Stimulated activated CD8-positive, alpha-beta memory T cell treated with anti-CD3 and anti-CD28 coated beads, Interleukin-4, amount 100 ng/mL, for 24 hours (primary cell): ENCODE data around the gene RAB15.

ENCODE experiments used
- DNase-seq: peaks from one replicate; pipeline ENCODE4 v3.0.0-alpha.2; 2020; ENCODE audit warnings: low read depth

RAB15 gene

DNA sequence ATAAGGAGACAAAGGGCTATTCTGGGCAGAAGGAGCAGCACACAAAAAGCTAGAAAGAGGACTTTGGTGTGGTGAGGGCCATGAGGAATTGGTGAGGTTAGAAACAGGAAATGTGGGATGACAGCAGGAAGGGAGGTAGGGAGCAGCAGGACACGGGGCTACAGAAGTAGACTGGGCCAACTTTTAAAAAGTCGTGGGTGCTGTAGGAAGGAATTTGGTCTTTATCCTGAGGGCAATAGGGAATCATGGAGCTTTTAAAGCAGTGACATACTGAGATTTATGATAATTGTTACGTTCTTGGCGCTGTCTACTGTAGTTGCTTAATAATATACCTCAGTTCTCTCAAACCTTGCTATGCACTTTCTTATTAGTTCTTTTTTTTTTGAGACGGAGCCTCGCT lies 66.1 kb downstream of the RAB15 start:
- no peak for DNase-seq

DNA sequence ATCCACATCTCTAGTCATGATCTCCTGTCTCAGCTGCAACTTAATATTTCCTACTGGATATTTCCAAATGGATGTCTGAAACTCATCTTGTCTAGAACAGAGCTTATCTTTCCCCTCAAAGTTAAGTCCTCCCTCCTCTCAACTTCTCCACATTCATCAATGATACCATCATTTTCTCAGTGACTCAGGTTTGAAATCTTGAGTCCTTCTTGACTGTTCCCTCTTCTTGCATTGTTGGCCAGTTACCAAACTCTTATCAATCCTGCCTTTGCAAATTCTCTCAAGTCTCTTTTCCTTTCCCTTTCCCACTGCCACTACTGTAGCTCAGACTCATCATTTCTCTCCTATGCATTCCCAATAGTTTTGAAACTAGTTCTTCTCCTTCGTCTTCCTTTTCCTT lies 72.2 kb downstream of the RAB15 start:
- DNase-seq: no peak
